HEK293 (cell line): ENCODE results near the gene CAMK2D.
A peak's percentile ranks its signal among the peaks of the same experiment; 100 is the strongest.

ENCODE experiments used
- IKZF3 ChIP-seq: fragments of 450-650 bp; IDR thresholded peaks from 2 replicates; pipeline ENCODE4 v1.5.0; 2018; ENCODE audit warnings: missing biosample characterization, mild to moderate bottlenecking, missing genetic modification characterization, moderate library complexity
- MZF1 ChIP-seq: fragments of 450-650 bp; formaldehyde crosslinking; IDR thresholded peaks from 2 replicates; pipeline ENCODE4 v1.5.1; 2017; ENCODE audit warnings: missing biosample characterization, missing genetic modification characterization, borderline replicate concordance
- OSR2 ChIP-seq: fragments of 450-650 bp; formaldehyde crosslinking; IDR thresholded peaks from 2 replicates; pipeline ENCODE4 v1.5.1; 2016; ENCODE audit warnings: missing biosample characterization, missing genetic modification characterization
- SP7 ChIP-seq: fragments of 450-650 bp; formaldehyde crosslinking; IDR thresholded peaks from 2 replicates; pipeline ENCODE4 v1.5.1; 2016; ENCODE audit warnings: missing biosample characterization, missing genetic modification characterization
- ZEB2 ChIP-seq: fragments of 450-650 bp; formaldehyde crosslinking; IDR thresholded peaks from 2 replicates; pipeline ENCODE4 v1.5.1; 2016; ENCODE audit warnings: missing biosample characterization, missing genetic modification characterization
- ZFP69B ChIP-seq: fragments of 450-650 bp; formaldehyde crosslinking; IDR thresholded peaks from 2 replicates; pipeline ENCODE4 v1.5.1; 2016; ENCODE audit warnings: missing biosample characterization, missing genetic modification characterization
- ZNF114 ChIP-seq: fragments of 450-650 bp; formaldehyde crosslinking; IDR thresholded peaks from 2 replicates; pipeline ENCODE4 v1.5.0; 2017; ENCODE audit warnings: missing biosample characterization, missing genetic modification characterization
- ZNF335 ChIP-seq: fragments of 450-650 bp; formaldehyde crosslinking; conservative IDR thresholded peaks from 2 replicates; pipeline ENCODE4 v1.5.1; 2016; ENCODE audit warnings: missing biosample characterization, missing genetic modification characterization
- ZNF366 ChIP-seq: fragments of 450-650 bp; formaldehyde crosslinking; conservative IDR thresholded peaks from 2 replicates; pipeline ENCODE4 v1.5.1; 2016; ENCODE audit warnings: missing biosample characterization, missing genetic modification characterization
- ZNF423 ChIP-seq: fragments of 450-650 bp; formaldehyde crosslinking; IDR thresholded peaks from 2 replicates; pipeline ENCODE4 v1.5.1; 2016; ENCODE audit warnings: missing biosample characterization, missing genetic modification characterization
- ZNF501 ChIP-seq: fragments of 450-650 bp; formaldehyde crosslinking; IDR thresholded peaks from 2 replicates; pipeline ENCODE4 v1.5.1; 2016; ENCODE audit warnings: missing biosample characterization, missing genetic modification characterization
- ZNF610 ChIP-seq: fragments of 450-650 bp; formaldehyde crosslinking; IDR thresholded peaks from 2 replicates; pipeline ENCODE4 v1.5.1; 2016; ENCODE audit warnings: missing biosample characterization, missing genetic modification characterization, borderline replicate concordance
- ZNF629 ChIP-seq: fragments of 450-650 bp; formaldehyde crosslinking; IDR thresholded peaks from 2 replicates; pipeline ENCODE4 v1.5.1; 2017; ENCODE audit warnings: missing biosample characterization, missing genetic modification characterization
- ZNF660 ChIP-seq: fragments of 450-650 bp; IDR thresholded peaks from 2 replicates; pipeline ENCODE4 v1.5.1; 2018; ENCODE audit warnings: missing biosample characterization, mild to moderate bottlenecking, missing genetic modification characterization
- ZNF843 ChIP-seq: fragments of 450-650 bp; formaldehyde crosslinking; IDR thresholded peaks from 2 replicates; pipeline ENCODE4 v1.5.1; 2016; ENCODE audit warnings: missing biosample characterization, missing genetic modification characterization
- ZSCAN16 ChIP-seq: fragments of 450-650 bp; formaldehyde crosslinking; IDR thresholded peaks from 2 replicates; pipeline ENCODE4 v1.5.1; 2016; ENCODE audit warnings: missing biosample characterization, missing genetic modification characterization
- TF ChIP-seq, protein P1 (sequence below): fragments of 450-650 bp; formaldehyde crosslinking; IDR thresholded peaks from 2 replicates; pipeline ENCODE4 v1.5.1; 2016; ENCODE audit warnings: missing biosample characterization, missing genetic modification characterization
- TF ChIP-seq, protein P2 (sequence below): IDR thresholded peaks from 2 replicates; pipeline ENCODE4 v1.6.1; 2011; ENCODE audit warnings: mild to moderate bottlenecking, low read depth, low read length, borderline replicate concordance
- TF ChIP-seq, protein P3 (sequence below): fragments of 450-650 bp; formaldehyde crosslinking; IDR thresholded peaks from 2 replicates; pipeline ENCODE4 v1.5.1; 2017; ENCODE audit warnings: missing biosample characterization, missing genetic modification characterization
- TF ChIP-seq, protein P4 (sequence below): fragments of 450-650 bp; formaldehyde crosslinking; IDR thresholded peaks from 2 replicates; pipeline ENCODE4 v1.5.1; 2016; ENCODE audit warnings: missing biosample characterization, missing genetic modification characterization
- TF ChIP-seq, protein P5 (sequence below): fragments of 450-650 bp; formaldehyde crosslinking; IDR thresholded peaks from 2 replicates; pipeline ENCODE4 v1.5.1; 2016; ENCODE audit warnings: missing biosample characterization, missing genetic modification characterization, borderline replicate concordance
- TF ChIP-seq, protein P6 (sequence below): fragments of 450-650 bp; formaldehyde crosslinking; IDR thresholded peaks from 2 replicates; pipeline ENCODE4 v1.5.1; 2016; ENCODE audit warnings: missing biosample characterization, missing genetic modification characterization
- TF ChIP-seq, protein P7 (sequence below): fragments of 450-650 bp; formaldehyde crosslinking; IDR thresholded peaks from 2 replicates; pipeline ENCODE4 v1.5.1; 2017; ENCODE audit warnings: missing biosample characterization, mild to moderate bottlenecking, missing genetic modification characterization, moderate library complexity

CAMK2D gene

DNA sequence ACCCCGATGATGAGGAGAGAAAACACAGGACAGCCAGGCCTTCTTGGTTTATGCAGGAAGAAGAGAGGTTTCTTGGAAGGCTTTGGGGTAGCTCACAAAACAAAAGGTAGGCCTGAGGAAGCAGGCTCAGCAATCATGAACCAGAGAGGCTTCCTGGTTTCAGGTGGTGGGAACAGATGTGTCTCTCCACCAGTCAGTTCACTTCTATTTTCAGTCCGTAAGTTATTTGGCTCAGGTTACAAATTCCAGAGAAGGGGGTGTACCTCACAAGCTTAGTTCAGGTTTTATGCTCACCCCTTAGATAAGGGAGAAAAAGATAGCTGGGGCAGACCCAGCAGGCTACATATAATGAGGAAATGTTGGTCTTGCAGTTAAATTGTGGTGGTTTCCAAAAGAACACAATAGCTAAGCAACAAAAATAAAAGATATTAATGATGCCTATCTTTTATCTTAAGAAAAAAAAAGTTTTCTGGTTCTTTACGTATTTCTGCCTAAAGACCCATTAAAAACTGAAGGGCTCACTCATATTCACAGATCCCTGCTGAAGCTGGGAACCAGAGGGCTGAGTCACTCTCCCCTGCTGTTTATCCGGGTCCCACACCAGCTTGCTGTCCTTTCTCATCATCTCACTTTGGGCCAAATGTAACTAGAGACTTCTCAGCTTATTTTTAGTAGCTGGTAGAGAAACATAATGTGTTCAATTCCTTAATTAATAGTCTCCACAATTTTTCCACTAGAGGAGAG lies 177.0 kb downstream of the CAMK2D start (continued):
- TF ChIP-seq ZFP69B (tag by site-specific recombination) (peak; percentile 90), SP7 (tag by site-specific recombination) (peak; percentile 36), IKZF3 (tag by site-specific recombination) (peak; percentile 37; the same call in 1 of the 2 replicates), ZNF610 (tag by site-specific recombination) (no peak), OSR2 (tag by site-specific recombination) (0 out of 2 replicates have a peak, but pooled peaks have one; percentile 29), ZNF629 (tag by site-specific recombination) (peak; percentile 47; the same call in 1 of the 2 replicates), ZNF335 (0 out of 2 replicates have a peak, but pooled peaks have one; percentile 27), ZNF423 (tag by site-specific recombination) (no peak), ZSCAN16 (no peak), MZF1 (tag by site-specific recombination) (peak; percentile 18; the same call in 1 of the 2 replicates), ZEB2 (peak; percentile 56), ZNF660 (tag by site-specific recombination) (peak; percentile 81), ZNF114 (no peak), ZNF366 (tag by site-specific recombination) (0 out of 2 replicates have a peak, but pooled peaks have one; percentile 18), ZNF843 (tag by site-specific recombination) (peak; percentile 43; the same call in 1 of the 2 replicates), ZNF501 (tag by site-specific recombination) (0 out of 2 replicates have a peak, but pooled peaks have one; percentile 23)
- TF ChIP-seq, protein P1, sequence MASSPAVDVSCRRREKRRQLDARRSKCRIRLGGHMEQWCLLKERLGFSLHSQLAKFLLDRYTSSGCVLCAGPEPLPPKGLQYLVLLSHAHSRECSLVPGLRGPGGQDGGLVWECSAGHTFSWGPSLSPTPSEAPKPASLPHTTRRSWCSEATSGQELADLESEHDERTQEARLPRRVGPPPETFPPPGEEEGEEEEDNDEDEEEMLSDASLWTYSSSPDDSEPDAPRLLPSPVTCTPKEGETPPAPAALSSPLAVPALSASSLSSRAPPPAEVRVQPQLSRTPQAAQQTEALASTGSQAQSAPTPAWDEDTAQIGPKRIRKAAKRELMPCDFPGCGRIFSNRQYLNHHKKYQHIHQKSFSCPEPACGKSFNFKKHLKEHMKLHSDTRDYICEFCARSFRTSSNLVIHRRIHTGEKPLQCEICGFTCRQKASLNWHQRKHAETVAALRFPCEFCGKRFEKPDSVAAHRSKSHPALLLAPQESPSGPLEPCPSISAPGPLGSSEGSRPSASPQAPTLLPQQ (tag by site-specific recombination), result peak; percentile 93
- TF ChIP-seq, protein P2, sequence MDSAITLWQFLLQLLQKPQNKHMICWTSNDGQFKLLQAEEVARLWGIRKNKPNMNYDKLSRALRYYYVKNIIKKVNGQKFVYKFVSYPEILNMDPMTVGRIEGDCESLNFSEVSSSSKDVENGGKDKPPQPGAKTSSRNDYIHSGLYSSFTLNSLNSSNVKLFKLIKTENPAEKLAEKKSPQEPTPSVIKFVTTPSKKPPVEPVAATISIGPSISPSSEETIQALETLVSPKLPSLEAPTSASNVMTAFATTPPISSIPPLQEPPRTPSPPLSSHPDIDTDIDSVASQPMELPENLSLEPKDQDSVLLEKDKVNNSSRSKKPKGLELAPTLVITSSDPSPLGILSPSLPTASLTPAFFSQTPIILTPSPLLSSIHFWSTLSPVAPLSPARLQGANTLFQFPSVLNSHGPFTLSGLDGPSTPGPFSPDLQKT, result no peak
- TF ChIP-seq, protein P3, sequence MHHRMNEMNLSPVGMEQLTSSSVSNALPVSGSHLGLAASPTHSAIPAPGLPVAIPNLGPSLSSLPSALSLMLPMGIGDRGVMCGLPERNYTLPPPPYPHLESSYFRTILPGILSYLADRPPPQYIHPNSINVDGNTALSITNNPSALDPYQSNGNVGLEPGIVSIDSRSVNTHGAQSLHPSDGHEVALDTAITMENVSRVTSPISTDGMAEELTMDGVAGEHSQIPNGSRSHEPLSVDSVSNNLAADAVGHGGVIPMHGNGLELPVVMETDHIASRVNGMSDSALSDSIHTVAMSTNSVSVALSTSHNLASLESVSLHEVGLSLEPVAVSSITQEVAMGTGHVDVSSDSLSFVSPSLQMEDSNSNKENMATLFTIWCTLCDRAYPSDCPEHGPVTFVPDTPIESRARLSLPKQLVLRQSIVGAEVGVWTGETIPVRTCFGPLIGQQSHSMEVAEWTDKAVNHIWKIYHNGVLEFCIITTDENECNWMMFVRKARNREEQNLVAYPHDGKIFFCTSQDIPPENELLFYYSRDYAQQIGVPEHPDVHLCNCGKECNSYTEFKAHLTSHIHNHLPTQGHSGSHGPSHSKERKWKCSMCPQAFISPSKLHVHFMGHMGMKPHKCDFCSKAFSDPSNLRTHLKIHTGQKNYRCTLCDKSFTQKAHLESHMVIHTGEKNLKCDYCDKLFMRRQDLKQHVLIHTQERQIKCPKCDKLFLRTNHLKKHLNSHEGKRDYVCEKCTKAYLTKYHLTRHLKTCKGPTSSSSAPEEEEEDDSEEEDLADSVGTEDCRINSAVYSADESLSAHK (tag by site-specific recombination), result no peak
- TF ChIP-seq, protein P4, sequence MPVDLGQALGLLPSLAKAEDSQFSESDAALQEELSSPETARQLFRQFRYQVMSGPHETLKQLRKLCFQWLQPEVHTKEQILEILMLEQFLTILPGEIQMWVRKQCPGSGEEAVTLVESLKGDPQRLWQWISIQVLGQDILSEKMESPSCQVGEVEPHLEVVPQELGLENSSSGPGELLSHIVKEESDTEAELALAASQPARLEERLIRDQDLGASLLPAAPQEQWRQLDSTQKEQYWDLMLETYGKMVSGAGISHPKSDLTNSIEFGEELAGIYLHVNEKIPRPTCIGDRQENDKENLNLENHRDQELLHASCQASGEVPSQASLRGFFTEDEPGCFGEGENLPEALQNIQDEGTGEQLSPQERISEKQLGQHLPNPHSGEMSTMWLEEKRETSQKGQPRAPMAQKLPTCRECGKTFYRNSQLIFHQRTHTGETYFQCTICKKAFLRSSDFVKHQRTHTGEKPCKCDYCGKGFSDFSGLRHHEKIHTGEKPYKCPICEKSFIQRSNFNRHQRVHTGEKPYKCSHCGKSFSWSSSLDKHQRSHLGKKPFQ, result peak; percentile 72; the same call in 1 of the 2 replicates
- TF ChIP-seq, protein P5, sequence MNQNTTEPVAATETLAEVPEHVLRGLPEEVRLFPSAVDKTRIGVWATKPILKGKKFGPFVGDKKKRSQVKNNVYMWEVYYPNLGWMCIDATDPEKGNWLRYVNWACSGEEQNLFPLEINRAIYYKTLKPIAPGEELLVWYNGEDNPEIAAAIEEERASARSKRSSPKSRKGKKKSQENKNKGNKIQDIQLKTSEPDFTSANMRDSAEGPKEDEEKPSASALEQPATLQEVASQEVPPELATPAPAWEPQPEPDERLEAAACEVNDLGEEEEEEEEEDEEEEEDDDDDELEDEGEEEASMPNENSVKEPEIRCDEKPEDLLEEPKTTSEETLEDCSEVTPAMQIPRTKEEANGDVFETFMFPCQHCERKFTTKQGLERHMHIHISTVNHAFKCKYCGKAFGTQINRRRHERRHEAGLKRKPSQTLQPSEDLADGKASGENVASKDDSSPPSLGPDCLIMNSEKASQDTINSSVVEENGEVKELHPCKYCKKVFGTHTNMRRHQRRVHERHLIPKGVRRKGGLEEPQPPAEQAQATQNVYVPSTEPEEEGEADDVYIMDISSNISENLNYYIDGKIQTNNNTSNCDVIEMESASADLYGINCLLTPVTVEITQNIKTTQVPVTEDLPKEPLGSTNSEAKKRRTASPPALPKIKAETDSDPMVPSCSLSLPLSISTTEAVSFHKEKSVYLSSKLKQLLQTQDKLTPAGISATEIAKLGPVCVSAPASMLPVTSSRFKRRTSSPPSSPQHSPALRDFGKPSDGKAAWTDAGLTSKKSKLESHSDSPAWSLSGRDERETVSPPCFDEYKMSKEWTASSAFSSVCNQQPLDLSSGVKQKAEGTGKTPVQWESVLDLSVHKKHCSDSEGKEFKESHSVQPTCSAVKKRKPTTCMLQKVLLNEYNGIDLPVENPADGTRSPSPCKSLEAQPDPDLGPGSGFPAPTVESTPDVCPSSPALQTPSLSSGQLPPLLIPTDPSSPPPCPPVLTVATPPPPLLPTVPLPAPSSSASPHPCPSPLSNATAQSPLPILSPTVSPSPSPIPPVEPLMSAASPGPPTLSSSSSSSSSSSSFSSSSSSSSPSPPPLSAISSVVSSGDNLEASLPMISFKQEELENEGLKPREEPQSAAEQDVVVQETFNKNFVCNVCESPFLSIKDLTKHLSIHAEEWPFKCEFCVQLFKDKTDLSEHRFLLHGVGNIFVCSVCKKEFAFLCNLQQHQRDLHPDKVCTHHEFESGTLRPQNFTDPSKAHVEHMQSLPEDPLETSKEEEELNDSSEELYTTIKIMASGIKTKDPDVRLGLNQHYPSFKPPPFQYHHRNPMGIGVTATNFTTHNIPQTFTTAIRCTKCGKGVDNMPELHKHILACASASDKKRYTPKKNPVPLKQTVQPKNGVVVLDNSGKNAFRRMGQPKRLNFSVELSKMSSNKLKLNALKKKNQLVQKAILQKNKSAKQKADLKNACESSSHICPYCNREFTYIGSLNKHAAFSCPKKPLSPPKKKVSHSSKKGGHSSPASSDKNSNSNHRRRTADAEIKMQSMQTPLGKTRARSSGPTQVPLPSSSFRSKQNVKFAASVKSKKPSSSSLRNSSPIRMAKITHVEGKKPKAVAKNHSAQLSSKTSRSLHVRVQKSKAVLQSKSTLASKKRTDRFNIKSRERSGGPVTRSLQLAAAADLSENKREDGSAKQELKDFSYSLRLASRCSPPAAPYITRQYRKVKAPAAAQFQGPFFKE (tag by site-specific recombination), result no peak
- TF ChIP-seq, protein P6, sequence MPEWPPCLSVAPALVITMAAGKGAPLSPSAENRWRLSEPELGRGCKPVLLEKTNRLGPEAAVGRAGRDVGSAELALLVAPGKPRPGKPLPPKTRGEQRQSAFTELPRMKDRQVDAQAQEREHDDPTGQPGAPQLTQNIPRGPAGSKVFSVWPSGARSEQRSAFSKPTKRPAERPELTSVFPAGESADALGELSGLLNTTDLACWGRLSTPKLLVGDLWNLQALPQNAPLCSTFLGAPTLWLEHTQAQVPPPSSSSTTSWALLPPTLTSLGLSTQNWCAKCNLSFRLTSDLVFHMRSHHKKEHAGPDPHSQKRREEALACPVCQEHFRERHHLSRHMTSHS, result no peak
- TF ChIP-seq, protein P7, sequence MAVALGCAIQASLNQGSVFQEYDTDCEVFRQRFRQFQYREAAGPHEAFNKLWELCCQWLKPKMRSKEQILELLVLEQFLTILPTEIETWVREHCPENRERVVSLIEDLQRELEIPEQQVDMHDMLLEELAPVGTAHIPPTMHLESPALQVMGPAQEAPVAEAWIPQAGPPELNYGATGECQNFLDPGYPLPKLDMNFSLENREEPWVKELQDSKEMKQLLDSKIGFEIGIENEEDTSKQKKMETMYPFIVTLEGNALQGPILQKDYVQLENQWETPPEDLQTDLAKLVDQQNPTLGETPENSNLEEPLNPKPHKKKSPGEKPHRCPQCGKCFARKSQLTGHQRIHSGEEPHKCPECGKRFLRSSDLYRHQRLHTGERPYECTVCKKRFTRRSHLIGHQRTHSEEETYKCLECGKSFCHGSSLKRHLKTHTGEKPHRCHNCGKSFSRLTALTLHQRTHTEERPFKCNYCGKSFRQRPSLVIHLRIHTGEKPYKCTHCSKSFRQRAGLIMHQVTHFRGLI (tag by site-specific recombination), result peak; percentile 32; the same call in 1 of the 2 replicates
